HepG2 (cell line): ENCODE measurements around the gene GNG7. TPM values are rescaled to one million over a fixed set of nuclear protein-coding genes. Genes with fewer than 3 reads are reported as not detected.

Experiments used
- ATAC-seq: fragments of 200-7000 bp; cut with Tn5 transposase; 3 replicates; pipeline ENCODE4 v1.9.1; 2020; ENCODE audit warnings: mild to moderate bottlenecking, moderate library complexity
- BruUV-seq: library from RNA; stranded (reverse); fragments of 400-500 nt; replicated peaks from 2 replicates; lab custom pipeline; 2021; lab: Mats Ljungman, UMichigan
- CTCF ChIA-PET: fragments of 300-600 bp; formaldehyde crosslinking; extraction: SDS; loops from one replicate; lab custom pipeline; 2021; ENCODE audit warnings: low total read pairs, inconsistent platforms, low intra/inter-chr PET ratio; lab: Yijun Ruan, JAX
- POLR2A ChIA-PET: fragments of 350-600 bp; sonication (Branson Sonifier 250); formaldehyde crosslinking; loops from one replicate; lab custom pipeline; 2020; ENCODE audit warnings: antibody characterized with exemption, inconsistent platforms; lab: Yijun Ruan, JAX
- DNase-seq: peaks from one replicate; pipeline ENCODE4 v3.0.0-alpha.2; 2015; ENCODE audit warnings: low spot score
- FAIRE-seq: peaks from 3 replicates; lab custom pipeline; 2011; peaks lifted over from hg19 to GRCh38; lab: Jason Lieb, UNC
- H2AFZ ChIP-seq: one replicate; pipeline ENCODE4 v1.6.1; 2011; ENCODE audit warnings: low read length, inconsistent platforms
- H3K27ac ChIP-seq: fragments of 300-600 bp; 3 replicates; pipeline ENCODE4 v1.8.0; 2011; ENCODE audit warnings: mixed run types, mild to moderate bottlenecking, mixed read lengths, low read length, inconsistent platforms; ENCODE audit not compliant: insufficient read depth; ENCODE audit errors: extremely low read length
- H3K27me3 ChIP-seq, 2 experiments: fragments of 200-600 bp in 1 of 2; 2 replicates in 1 of 2; 3 replicates in 1 of 2; pipeline versions ENCODE4 v1.6.0 to v1.8.0; 2011; ENCODE audit warnings: low read length in 2 of 2, mild to moderate bottlenecking in 2 of 2, moderate library complexity in 2 of 2, inconsistent platforms in 1 of 2; ENCODE audit not compliant: insufficient read depth in 2 of 2, control insufficient read depth in 1 of 2
- H3K36me3 ChIP-seq, 2 experiments: fragments of 200-600 bp in 1 of 2; replicated peaks in 1 of 2; 2 replicates in 1 of 2; 3 replicates in 1 of 2; pipeline versions ENCODE4 v1.5.1 to v1.8.0; 2011; ENCODE audit warnings: low read length in 2 of 2, inconsistent platforms in 1 of 2; ENCODE audit not compliant: insufficient read depth in 2 of 2, control insufficient read depth in 1 of 2
- H3K4me1 ChIP-seq: 2 replicates; pipeline ENCODE4 v1.5.1; 2012; ENCODE audit warnings: low read length, inconsistent platforms; ENCODE audit not compliant: insufficient read depth
- H3K4me2 ChIP-seq: 2 replicates; pipeline ENCODE4 v1.6.0; 2011; ENCODE audit warnings: low read depth, low read length, inconsistent platforms
- H3K4me3 ChIP-seq, 3 experiments: fragments of 200-600 bp in 1 of 3; sonication (generic), shearing (Covaris generic) in 1 of 3; replicated peaks in 1 of 3; 2 replicates each; pipeline ENCODE4 v1.5.1; 2011 to 2016; ENCODE audit warnings: low read length in 3 of 3, inconsistent platforms in 2 of 3, low read depth in 2 of 3, mild to moderate bottlenecking in 2 of 3, control low read depth in 1 of 3, mixed read lengths in 1 of 3; ENCODE audit not compliant: insufficient read depth in 1 of 3
- H3K79me2 ChIP-seq: one replicate; pipeline ENCODE4 v1.6.1; 2011; ENCODE audit warnings: low read length, inconsistent platforms; ENCODE audit not compliant: insufficient read depth
- H3K9ac ChIP-seq: 2 replicates; pipeline ENCODE4 v1.6.0; 2011; ENCODE audit warnings: mild to moderate bottlenecking, low read depth, low read length, inconsistent platforms; ENCODE audit not compliant: insufficient read depth
- H3K9me3 ChIP-seq: 2 replicates; pipeline ENCODE4 v1.5.1; 2012; ENCODE audit warnings: mild to moderate bottlenecking, low read length
- H4K20me1 ChIP-seq: 2 replicates; pipeline ENCODE4 v1.6.0; 2011; ENCODE audit warnings: inconsistent platforms, mild to moderate bottlenecking, low read length, moderate library complexity; ENCODE audit not compliant: insufficient read depth
- MXD4 ChIP-seq: IDR thresholded peaks from 2 replicates; pipeline ENCODE4 v1.6.1; 2016; ENCODE audit warnings: mild to moderate bottlenecking, missing biosample characterization, missing genetic modification reagents
- PATZ1 ChIP-seq: sonication (generic); formaldehyde crosslinking; IDR thresholded peaks from 2 replicates; pipeline ENCODE4 v1.4.0; 2020; ENCODE audit warnings: missing genetic modification reagents
- SOX13 ChIP-seq, 3 experiments: fragments of 450-650 bp in 1 of 3; sonication (generic) in 1 of 3; formaldehyde crosslinking in 1 of 3; IDR thresholded peaks in 2 of 3; conservative IDR thresholded peaks in 1 of 3; 2 replicates each; pipeline versions ENCODE4 v1.5.0 to v1.6.1; 2016 to 2020; ENCODE audit warnings: antibody characterized with exemption in 1 of 3, mild to moderate bottlenecking in 1 of 3, missing compliant biosample characterization in 1 of 3, missing genetic modification reagents in 1 of 3, moderate library complexity in 1 of 3
- ZNF160 ChIP-seq: sonication (generic); formaldehyde crosslinking; IDR thresholded peaks from 2 replicates; pipeline ENCODE4 v1.8.0; 2022; ENCODE audit warnings: mild to moderate bottlenecking, inconsistent platforms, missing genetic modification reagents
- ZNF20 ChIP-seq: sonication (generic); formaldehyde crosslinking; IDR thresholded peaks from 2 replicates; pipeline ENCODE4 v1.4.0; 2020; ENCODE audit warnings: mild to moderate bottlenecking, moderate library complexity, missing genetic modification reagents
- ZNF451 ChIP-seq: sonication (generic); formaldehyde crosslinking; IDR thresholded peaks from 2 replicates; pipeline ENCODE4 v1.5.0; 2020; ENCODE audit warnings: mild to moderate bottlenecking, missing genetic modification reagents
- ZNF629 ChIP-seq: sonication (generic); formaldehyde crosslinking; conservative IDR thresholded peaks from 2 replicates; pipeline ENCODE4 v1.5.0; 2020; ENCODE audit warnings: missing genetic modification reagents
- ZNF883 ChIP-seq: sonication (generic); formaldehyde crosslinking; IDR thresholded peaks from 2 replicates; pipeline ENCODE4 v1.5.1; 2020; ENCODE audit warnings: mild to moderate bottlenecking, missing genetic modification reagents; ENCODE audit errors: not compliant biosample characterization
- WGBS: methylation state at CpG from one replicate; pipeline ENCODE4 v1.1.6; 2017; ENCODE audit warnings: low lambda C conversion rate; 5-methylcytosine and 5-hydroxymethylcytosine counted together
- in situ Hi-C: cut with HindIII; loops from 2 replicates; pipeline ENCODE4 v1.10.0; 2017; ENCODE audit warnings: low pct_unique_long_range_greater_than_20kb; ENCODE audit not compliant: extremely low pct_ligation_motif_present
- intact Hi-C: fragments of 100-400 bp; cut with micrococcal nuclease; formaldehyde crosslinking; loops from one replicate; pipeline ENCODE4 v1.10.0; 2022; ENCODE audit not compliant: unreplicated experiment
- polyA plus RNA-seq, 8 experiments: library from polyadenylated mRNA; depleted of rRNA in 3 of 8; stranded (reverse) in 7 of 8; unstranded in 1 of 8; fragments of >200 nt; fragmentation: Illumina TruSeq in 4 of 8; extraction: Trizol in 4 of 8; gene quantifications; 2 replicates each; pipeline versions ENCODE4 v1.2.1 to v1.2.3, GENCODE V29; 2011 to 2016; ENCODE audit warnings: low read depth in 4 of 8, missing spikeins in 1 of 8, mixed read lengths in 1 of 8; ENCODE audit not compliant: insufficient read depth in 1 of 8
- total RNA-seq, 5 experiments: library from RNA; depleted of rRNA; stranded (reverse); fragments of >200 nt; fragmentation: Illumina TruSeq; extraction: Trizol; gene quantifications; 2 replicates each; pipeline ENCODE4 v1.2.3, GENCODE V29; 2016; ENCODE audit warnings: low read depth in 1 of 5
- TF ChIP-seq, protein P1 (sequence below): sonication (generic); formaldehyde crosslinking; IDR thresholded peaks from 2 replicates; pipeline ENCODE4 v1.4.0; 2020; ENCODE audit warnings: mild to moderate bottlenecking, low read depth, missing genetic modification reagents
- TF ChIP-seq, protein P2 (sequence below): sonication (generic); formaldehyde crosslinking; IDR thresholded peaks from 2 replicates; pipeline ENCODE4 v1.4.0; 2020; ENCODE audit warnings: missing genetic modification reagents
- TF ChIP-seq, protein P3 (sequence below): sonication (generic); formaldehyde crosslinking; IDR thresholded peaks from 2 replicates; pipeline ENCODE4 v1.5.0; 2020; ENCODE audit warnings: missing genetic modification reagents

GNG7 gene
- total and polyA plus RNA-seq, 2 of the 13 experiments (the other 11 are each of a cell fraction or from before 2014, with no cell fraction given), result 1.4 to 3.3 TPM

DNA sequence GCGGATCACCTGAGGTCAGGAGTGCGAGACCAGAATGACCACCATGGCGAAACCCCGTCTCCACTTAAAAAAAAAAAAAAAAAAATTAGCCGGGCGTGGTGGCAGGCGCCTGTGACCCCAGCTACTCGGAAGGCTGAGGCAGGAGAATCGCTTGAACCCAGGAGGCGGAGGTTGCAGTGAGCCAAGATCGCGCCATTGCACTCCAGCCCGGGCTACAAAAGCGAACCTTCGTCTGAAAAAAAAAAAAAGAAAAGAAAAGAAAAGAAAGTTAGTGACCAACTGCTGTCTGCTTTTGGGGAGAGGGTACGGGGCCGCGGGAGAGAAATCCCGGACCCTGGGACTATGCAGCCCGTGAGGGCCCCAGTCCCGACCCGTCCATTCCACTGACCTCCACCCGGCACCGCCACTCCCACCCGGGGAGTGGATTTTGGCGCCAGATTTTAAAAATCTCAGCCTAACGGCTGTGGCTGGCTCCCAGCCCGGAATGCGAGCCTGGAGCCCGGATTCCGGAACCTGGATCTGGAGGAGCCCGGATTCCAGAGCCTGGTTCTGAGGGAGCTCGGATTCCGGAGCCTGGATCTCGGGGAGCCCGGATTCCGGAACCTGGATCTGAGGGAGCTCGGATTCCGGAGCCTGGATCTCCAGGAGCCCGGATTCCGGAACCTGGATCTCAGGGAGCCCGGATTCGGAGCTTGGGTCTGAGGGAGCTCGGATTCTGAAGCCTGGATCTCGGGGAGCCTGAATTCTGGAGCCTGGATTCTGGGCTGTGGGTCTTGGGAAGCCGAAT is 239.7 kb downstream of the GNG7 start (continued):
- TF ChIP-seq SOX13 (IDR thresholded peaks at IDR 0.05) (no peak; the same call in none of the 2 replicates), SOX13 (CRISPR knock-in tag; conservative IDR thresholded peaks at IDR 0.05 in 1 of 2, IDR thresholded peaks at IDR 0.05 in 1 of 2) (peak in 1 of 2 experiments; percentile 61; a peak in 1 of 4 replicates), MXD4 (CRISPR knock-in tag) (no peak), ZNF451 (CRISPR knock-in tag) (no peak), PATZ1 (peak; percentile 51; the same call in 1 of the 2 replicates), ZNF883 (CRISPR knock-in tag) (no peak), ZNF160 (peak; percentile 63; the same call in 1 of the 2 replicates)

DNA sequence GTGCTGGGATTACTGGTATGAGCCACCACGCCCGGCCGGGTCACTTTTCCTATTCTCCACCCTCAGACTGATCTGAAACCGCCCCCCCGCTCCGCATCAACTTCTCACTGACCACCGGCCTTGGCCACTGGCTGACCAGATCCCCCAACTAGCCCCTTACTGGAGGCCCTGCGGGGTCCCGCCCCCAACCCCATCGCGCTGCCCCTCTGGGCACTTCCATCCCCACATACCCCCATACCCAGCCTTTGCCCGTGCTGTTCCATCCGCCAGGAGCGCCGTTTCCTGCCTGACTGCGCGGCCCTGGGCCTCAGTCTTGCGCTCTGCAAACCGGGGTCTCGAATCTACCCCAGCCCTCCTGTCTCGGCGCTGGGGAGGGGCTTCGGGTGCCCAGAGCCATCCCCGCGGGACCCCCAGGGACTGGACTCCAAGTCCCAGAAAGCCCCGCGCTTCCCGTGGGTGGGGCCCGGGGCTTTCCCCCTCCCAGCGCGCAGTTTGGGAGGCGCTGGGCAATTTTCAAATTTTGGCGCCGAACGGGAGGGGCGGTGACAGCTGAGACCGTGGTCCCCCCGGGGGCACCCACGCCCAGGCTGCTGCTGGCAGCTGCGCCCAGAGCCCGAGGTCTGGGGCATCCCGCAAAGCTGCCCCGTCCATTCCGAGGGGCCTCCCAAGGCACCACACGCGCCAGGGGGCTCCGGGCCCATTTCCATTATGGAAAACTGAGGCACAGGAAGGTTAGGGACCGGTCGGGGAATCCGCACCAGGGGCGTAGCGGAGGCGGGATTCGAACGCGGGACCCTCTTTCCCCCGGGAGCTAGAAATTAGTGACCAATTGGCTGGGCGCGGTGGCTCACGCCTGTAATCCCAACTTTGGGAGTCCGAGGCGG is 240.5 kb downstream of the GNG7 start:
- Histone ChIP-seq H3K36me3 (no peaks in the 10 kb centered on the region), H3K4me1 (peaks cover 59% of the 10 kb centered on the region), H3K4me2 (peak overlapping the region; percentile 67), H3K27ac (no peak overlapping the region), H3K4me3 (no peak overlapping the region), H3K27me3 (no peaks in the 10 kb centered on the region), H3K9ac (no peak overlapping the region), H3K79me2 (no peaks in the 10 kb centered on the region), H2AFZ (no peak overlapping the region), H3K9me3 (no peaks in the 10 kb centered on the region), H4K20me1 (no peaks in the 10 kb centered on the region)
- FAIRE-seq (no peak), ATAC-seq (no peak), DNase-seq (no peak)
- 97% methylated on average over 58 of the region's 62 CpGs for WGBS
- intact Hi-C loops, result loop anchor here (2.0 kb wide), 1 partner anchor 35 kb away; the partner anchor contains the start of gene TIMM13
- POLR2A ChIA-PET, result interaction anchor here (1.4 to 5.0 kb wide), 4 partner anchors 14 to 115 kb away, joined by 3 to 42 read pairs (median 7); partner anchors contain the start of genes GADD45B and TIMM13
- in situ Hi-C loops, result no loop called here
- CTCF ChIA-PET, result no interaction called here
- no TSS peak for BruUV-seq
- TF ChIP-seq, protein P1, sequence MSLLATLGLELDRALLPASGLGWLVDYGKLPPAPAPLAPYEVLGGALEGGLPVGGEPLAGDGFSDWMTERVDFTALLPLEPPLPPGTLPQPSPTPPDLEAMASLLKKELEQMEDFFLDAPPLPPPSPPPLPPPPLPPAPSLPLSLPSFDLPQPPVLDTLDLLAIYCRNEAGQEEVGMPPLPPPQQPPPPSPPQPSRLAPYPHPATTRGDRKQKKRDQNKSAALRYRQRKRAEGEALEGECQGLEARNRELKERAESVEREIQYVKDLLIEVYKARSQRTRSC (CRISPR knock-in tag), result no peak
- TF ChIP-seq ZNF629 (CRISPR knock-in tag), result peak; percentile 48; the same call in 1 of the 2 replicates
- TF ChIP-seq, protein P2, sequence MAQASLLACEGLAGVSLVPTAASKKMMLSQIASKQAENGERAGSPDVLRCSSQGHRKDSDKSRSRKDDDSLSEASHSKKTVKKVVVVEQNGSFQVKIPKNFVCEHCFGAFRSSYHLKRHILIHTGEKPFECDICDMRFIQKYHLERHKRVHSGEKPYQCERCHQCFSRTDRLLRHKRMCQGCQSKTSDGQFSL (CRISPR knock-in tag), result peak; percentile 58; the same call in 1 of the 2 replicates
- TF ChIP-seq ZNF20 (CRISPR knock-in tag), result no peak
- TF ChIP-seq, protein P3, sequence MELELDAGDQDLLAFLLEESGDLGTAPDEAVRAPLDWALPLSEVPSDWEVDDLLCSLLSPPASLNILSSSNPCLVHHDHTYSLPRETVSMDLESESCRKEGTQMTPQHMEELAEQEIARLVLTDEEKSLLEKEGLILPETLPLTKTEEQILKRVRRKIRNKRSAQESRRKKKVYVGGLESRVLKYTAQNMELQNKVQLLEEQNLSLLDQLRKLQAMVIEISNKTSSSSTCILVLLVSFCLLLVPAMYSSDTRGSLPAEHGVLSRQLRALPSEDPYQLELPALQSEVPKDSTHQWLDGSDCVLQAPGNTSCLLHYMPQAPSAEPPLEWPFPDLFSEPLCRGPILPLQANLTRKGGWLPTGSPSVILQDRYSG (CRISPR knock-in tag), result no peak
